Esophagus squamous epithelium (tissue), 5 donors: ENCODE results near the gene PI4KA. TPM values are rescaled to one million over a fixed set of nuclear protein-coding genes. Genes with fewer than 3 reads are reported as not detected.

Source experiments
- DNase-seq: peaks from one replicate; lab custom pipeline; 2025; lab: John Stamatoyannopoulos, UW
- H3K27ac ChIP-seq, 4 donors: fragments of 200-600 bp; sonication (generic); one replicate each; pipeline ENCODE4 v1.5.1; 2016 to 2019; ENCODE audit warnings: mild to moderate bottlenecking in 1 of 4
- H3K27me3 ChIP-seq, 4 donors: fragments of 200-600 bp; sonication (generic); 1 replicate in 3 of 4; 2 replicates in 1 of 4; pipeline versions ENCODE4 v1.5.1 to v1.6.0; 2017 to 2021; ENCODE audit warnings: antibody characterized with exemption in 1 of 4
- H3K36me3 ChIP-seq, 3 donors: fragments of 200-600 bp; sonication (generic); one replicate each; pipeline ENCODE4 v1.5.1; 2016 to 2019
- H3K4me1 ChIP-seq, 3 donors: fragments of 200-600 bp; sonication (generic); one replicate each; pipeline ENCODE4 v1.5.1; 2017 to 2019
- H3K4me3 ChIP-seq, 4 donors: fragments of 200-600 bp; sonication (generic); 1 replicate in 3 of 4; 2 replicates in 1 of 4; pipeline ENCODE4 v1.5.1; 2016 to 2019; ENCODE audit warnings: mild to moderate bottlenecking in 2 of 4, moderate library complexity in 1 of 4
- H3K9me3 ChIP-seq, 3 donors: fragments of 200-600 bp; sonication (generic); one replicate each; pipeline ENCODE4 v1.5.1; 2016 to 2019
- POLR2A ChIP-seq, 4 donors: fragments of 450-650 bp; IDR thresholded peaks; one replicate each; pipeline ENCODE4 v1.6.1; 2017; ENCODE audit warnings: antibody characterized with exemption in 4 of 4, mild to moderate bottlenecking in 4 of 4, moderate library complexity in 3 of 4
- WGBS, 2 donors: methylation state at CpG; one replicate each; pipeline ENCODE4 v1.1.5; 2018; 5-methylcytosine and 5-hydroxymethylcytosine counted together
- intact Hi-C: fragments of 100-400 bp; cut with DNase I; formaldehyde crosslinking; loops from one replicate; pipeline ENCODE4 v1.15.0; 2022
- total RNA-seq, 4 donors: library from RNA; depleted of rRNA; stranded (reverse); fragments of >200 nt; gene quantifications; one replicate each; pipeline ENCODE4 v1.1.0, GENCODE V29; 2016
- TF ChIP-seq, protein P1 (sequence below), 6 experiments: fragments of 450-650 bp in 4 of 6; fragments of 200-600 bp in 2 of 6; sonication (generic) in 2 of 6; IDR thresholded peaks; one replicate each; pipeline ENCODE4 v1.5.1; 2016 to 2019; ENCODE audit warnings: antibody characterized with exemption in 6 of 6, mild to moderate bottlenecking in 4 of 6, moderate library complexity in 4 of 6
- donor health status: DM: yes; HTN: yes; CAD: no.

Gene PI4KA
- total RNA-seq, 4 donors from 2014 or later = 25.4 to 48.6 (median 33.8) TPM

DNA sequence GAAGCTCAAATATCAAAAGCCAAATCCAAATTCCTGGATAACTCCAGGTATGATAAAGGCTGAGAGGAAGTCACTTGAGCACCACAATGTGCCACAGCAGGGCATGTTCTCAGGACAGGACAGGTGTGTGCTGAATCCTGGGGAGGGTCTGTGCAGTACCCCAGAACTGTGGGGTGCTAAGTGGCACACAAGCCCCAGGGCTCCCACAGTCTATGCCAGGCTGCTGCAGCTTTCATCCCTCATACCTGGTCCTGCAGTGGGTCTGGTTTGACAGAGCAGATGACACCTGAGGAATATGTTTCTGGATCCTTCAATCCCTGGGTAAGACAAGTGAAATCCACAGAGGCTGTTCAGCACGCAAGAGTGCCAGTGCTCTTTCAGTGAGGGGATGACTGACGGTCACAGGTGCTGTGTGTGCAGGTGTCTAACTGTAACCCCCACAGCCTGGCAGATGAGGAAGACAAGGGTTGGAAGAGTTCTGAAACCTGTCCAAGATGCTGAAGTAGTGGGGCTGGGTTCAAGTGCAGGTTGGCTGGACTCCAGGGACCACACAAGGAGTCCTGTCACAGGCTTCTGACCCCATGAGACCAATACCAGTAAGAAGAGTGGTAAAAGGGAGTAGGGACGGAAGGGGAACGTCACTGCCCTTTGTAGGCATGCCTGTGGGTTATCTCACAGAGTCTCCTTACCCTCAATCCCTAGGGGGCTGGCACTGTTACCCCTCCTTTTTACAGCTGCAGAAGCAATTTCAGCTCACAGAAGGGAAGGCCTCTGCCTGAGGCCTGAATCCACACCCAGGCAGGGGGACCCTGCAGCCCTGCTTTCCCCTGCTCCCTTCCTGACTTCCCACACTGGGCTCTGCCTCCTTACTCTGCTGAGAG lies 70.6 kb downstream of the PI4KA start:
- DNase-seq = no peak
- Histone ChIP-seq H3K4me1 (no peaks in the 10 kb centered on the region), H3K4me3 (no peak overlapping the region), H3K27me3 (no peaks in the 10 kb centered on the region), H3K9me3 (no peaks in the 10 kb centered on the region), H3K27ac (no peak overlapping the region), H3K36me3 (peaks cover 15 to 74% (median 15%) of the 10 kb centered on the region in 3 donors)
- no peak for TF ChIP-seq POLR2A (IDR thresholded peaks at IDR 0.05)
- TF ChIP-seq, protein P1, sequence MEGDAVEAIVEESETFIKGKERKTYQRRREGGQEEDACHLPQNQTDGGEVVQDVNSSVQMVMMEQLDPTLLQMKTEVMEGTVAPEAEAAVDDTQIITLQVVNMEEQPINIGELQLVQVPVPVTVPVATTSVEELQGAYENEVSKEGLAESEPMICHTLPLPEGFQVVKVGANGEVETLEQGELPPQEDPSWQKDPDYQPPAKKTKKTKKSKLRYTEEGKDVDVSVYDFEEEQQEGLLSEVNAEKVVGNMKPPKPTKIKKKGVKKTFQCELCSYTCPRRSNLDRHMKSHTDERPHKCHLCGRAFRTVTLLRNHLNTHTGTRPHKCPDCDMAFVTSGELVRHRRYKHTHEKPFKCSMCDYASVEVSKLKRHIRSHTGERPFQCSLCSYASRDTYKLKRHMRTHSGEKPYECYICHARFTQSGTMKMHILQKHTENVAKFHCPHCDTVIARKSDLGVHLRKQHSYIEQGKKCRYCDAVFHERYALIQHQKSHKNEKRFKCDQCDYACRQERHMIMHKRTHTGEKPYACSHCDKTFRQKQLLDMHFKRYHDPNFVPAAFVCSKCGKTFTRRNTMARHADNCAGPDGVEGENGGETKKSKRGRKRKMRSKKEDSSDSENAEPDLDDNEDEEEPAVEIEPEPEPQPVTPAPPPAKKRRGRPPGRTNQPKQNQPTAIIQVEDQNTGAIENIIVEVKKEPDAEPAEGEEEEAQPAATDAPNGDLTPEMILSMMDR (IDR thresholded peaks at IDR 0.05) = no peak
- intact Hi-C loops = no loop called here
- 95 to 98% methylated on average over 4 of the region's 4 CpGs for WGBS, 2 donors

DNA sequence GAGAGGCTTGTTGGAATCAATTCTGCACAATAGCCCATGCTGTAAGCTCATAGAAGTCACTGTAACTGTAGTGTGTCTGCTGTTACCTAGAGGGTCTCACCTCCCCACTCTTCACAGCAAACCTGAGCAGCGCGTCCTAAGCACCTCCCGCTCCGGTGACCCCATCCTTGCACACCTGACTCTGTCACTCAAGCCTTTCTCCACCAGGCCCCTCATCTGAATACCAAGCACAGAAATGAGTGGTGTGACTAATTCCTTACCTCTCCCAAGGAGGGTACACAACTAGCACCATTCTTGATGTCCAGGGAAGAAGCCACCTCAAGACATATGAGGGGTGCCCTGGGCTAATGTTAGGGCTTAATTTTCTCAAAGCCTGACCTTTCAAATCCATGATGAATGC lies 71.4 kb downstream of the PI4KA start:
- no peak for TF ChIP-seq POLR2A (IDR thresholded peaks at IDR 0.05)
- TF ChIP-seq, protein P1 (IDR thresholded peaks at IDR 0.05) = no peak
- intact Hi-C loops = no loop called here
- peaks cover 9 to 72% (median 15%) of the 10 kb centered on the region in 3 donors for H3K36me3 ChIP-seq
- H3K27ac ChIP-seq = no peak overlapping the region
- DNase-seq = no peak
- no peaks in the 10 kb centered on the region for H3K27me3 ChIP-seq
- H3K4me3 ChIP-seq = no peak overlapping the region
- no peaks in the 10 kb centered on the region for H3K9me3 ChIP-seq
- 95 to 98% methylated on average over 4 of the region's 4 CpGs for WGBS, 2 donors
- no peaks in the 10 kb centered on the region for H3K4me1 ChIP-seq

- intact Hi-C loops = no loop called here
- H3K9me3 ChIP-seq = no peaks in the 10 kb centered on the region
- WGBS, 2 donors = 84 to 87% methylated on average over 10 of the region's 10 CpGs
- no peak overlapping the region for H3K4me3 ChIP-seq
- H3K27me3 ChIP-seq = no peaks in the 10 kb centered on the region
- no peak for TF ChIP-seq POLR2A (IDR thresholded peaks at IDR 0.05)
- TF ChIP-seq, protein P1 (IDR thresholded peaks at IDR 0.05) = no peak
- no peak overlapping the region for H3K27ac ChIP-seq
- DNase-seq = no peak
- peaks cover 7 to 66% (median 15%) of the 10 kb centered on the region in 3 donors for H3K36me3 ChIP-seq
- H3K4me1 ChIP-seq = no peaks in the 10 kb centered on the region
These were observed 72.1 kb downstream of the PI4KA start for GRCh38 chr22:20786536-20786979.

DNA sequence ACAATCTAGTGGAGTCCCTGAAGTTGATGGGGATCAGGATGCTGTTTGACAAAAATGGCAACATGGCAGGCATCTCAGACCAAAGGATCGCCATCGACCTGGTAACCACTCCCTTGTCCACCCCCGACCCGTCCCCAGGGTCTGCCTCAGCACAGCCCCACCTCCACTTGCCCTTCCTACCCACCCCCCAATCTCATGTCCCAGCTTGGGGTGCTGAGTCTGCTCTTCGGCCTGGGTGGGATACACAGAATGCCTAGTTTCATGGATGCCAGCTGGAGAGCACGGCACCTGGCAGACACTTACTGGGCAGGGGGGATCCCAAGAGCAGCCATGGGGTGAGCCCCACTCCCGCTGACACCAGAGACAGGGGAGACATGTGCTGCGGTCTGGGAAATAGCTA lies 72.6 kb downstream of the PI4KA start:
- intact Hi-C loops = no loop called here
- H3K27me3 ChIP-seq = no peaks in the 10 kb centered on the region
- H3K9me3 ChIP-seq = no peaks in the 10 kb centered on the region
- TF ChIP-seq POLR2A (IDR thresholded peaks at IDR 0.05) = no peak
- TF ChIP-seq, protein P1 (IDR thresholded peaks at IDR 0.05) = no peak
- H3K4me3 ChIP-seq = no peak overlapping the region
- H3K4me1 ChIP-seq = no peaks in the 10 kb centered on the region
- H3K27ac ChIP-seq = no peak overlapping the region
- WGBS, 2 donors = 88 to 91% methylated on average over 4 to 6 of the region's 8 CpGs
- peaks cover 7 to 66% (median 15%) of the 10 kb centered on the region in 3 donors for H3K36me3 ChIP-seq
- DNase-seq = no peak

DNA sequence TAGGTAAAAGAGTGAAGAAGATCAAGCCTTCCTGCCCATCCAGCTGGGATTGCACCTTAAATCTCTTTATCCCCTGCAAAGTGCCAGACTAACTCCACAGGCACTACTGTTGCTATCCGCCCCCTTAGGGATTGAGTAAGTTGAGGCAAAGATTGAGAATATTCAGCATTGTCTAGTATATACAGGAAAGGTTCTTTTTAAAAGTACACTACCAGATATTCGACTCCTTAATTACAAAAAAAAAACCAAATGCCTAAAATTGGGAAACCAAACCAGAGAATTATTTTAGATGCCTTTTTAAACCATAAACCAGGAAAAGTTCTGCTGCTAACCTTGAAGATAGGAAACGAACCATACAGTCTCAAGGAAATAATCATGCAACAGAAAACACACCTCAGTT lies 73.2 kb downstream of the PI4KA start:
- H3K27me3 ChIP-seq = no peaks in the 10 kb centered on the region
- no peaks in the 10 kb centered on the region for H3K9me3 ChIP-seq
- 81 to 82% methylated on average over 3 of the region's 3 CpGs for WGBS, 2 donors
- TF ChIP-seq, protein P1 (IDR thresholded peaks at IDR 0.05) = no peak
- no peak for TF ChIP-seq POLR2A (IDR thresholded peaks at IDR 0.05)
- intact Hi-C loops = no loop called here
- H3K36me3 ChIP-seq = peaks cover 7 to 61% (median 15%) of the 10 kb centered on the region in 3 donors
- no peak overlapping the region for H3K4me3 ChIP-seq
- DNase-seq = no peak
- no peak overlapping the region for H3K27ac ChIP-seq
- no peaks in the 10 kb centered on the region for H3K4me1 ChIP-seq
